ENCODE data around the gene RGS14. TPM values are rescaled to one million over a fixed set of nuclear protein-coding genes. Genes with fewer than 3 reads are reported as not detected.

Gene RGS14
- total and polyA plus RNA-seq, 2 experiments from 2014 or later: 23.5 to 37.9 TPM

DNA sequence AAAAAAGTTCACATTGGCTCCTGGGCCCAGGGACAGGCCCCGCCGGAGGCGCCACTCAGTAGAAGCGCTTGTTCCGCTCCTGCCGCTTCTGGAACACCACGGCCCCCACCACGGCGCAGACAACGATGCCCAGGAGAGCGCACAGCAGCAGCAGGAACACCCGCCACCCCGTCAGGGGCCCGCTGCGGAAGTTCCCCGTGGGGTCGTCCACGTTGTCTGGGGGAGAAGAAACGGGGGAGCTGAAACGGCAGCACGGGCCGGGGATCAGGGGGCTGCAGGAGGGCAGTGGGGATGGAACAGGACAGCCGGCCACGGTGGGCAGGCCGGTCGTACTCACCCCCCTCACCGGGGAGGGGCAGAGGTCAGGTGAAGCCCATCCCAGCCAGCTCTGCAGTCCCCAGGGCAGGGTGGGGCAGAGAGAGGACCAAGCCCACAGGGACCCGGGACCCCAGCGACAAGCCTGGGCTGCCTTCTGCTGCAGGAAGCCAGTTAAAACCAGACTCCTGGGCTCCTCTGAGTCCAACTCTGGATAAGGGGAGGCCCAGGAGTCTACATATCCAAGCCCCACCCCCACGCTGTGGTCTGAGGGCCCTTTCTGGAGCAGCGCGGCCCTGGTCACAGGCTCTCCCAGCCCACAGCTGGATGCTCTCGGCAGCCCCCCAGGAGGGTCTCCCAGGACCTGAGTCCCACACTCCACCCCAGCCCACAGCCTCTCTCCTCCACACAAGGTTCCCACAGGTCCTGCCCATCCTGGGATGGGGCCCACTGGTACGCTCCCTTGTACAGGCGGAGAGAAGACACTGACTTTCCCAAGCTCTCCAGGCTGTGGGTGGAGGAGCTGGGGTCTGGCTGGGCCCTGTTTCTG is 25.5 kb upstream of the RGS14 start:
- Histone ChIP-seq H3K4me3 (no peak overlapping the region), H3K27ac (ENCODE audit: low read depth) (no peak overlapping the region), H3K27me3 (ENCODE audit: insufficient read depth) (no peaks in the 10 kb centered on the region), H3F3A (replicated peaks; ENCODE audit: low read depth) (no peaks in the 10 kb centered on the region), H3K36me3 (ENCODE audit: insufficient read depth) (peaks cover 5% of the 10 kb centered on the region; the same call in 1 of the 2 replicates), H4K20me1 (replicated peaks; ENCODE audit: insufficient read depth) (peaks cover 3% of the 10 kb centered on the region; the same call in 1 of the 2 replicates), H3K4me1 (ENCODE audit: insufficient read depth) (no peaks in the 10 kb centered on the region; the same call in 1 of the 2 replicates), H3K9me2 (ENCODE audit: insufficient read depth) (no peaks in the 10 kb centered on the region), H2AFZ (no peak overlapping the region), H3K4me2 (no peak overlapping the region), H3K79me2 (replicated peaks; ENCODE audit: insufficient read depth) (0 out of 2 replicates have a peak, but pooled peaks cover 2% of the 10 kb centered on the region)
- TF ChIP-seq, protein P1, sequence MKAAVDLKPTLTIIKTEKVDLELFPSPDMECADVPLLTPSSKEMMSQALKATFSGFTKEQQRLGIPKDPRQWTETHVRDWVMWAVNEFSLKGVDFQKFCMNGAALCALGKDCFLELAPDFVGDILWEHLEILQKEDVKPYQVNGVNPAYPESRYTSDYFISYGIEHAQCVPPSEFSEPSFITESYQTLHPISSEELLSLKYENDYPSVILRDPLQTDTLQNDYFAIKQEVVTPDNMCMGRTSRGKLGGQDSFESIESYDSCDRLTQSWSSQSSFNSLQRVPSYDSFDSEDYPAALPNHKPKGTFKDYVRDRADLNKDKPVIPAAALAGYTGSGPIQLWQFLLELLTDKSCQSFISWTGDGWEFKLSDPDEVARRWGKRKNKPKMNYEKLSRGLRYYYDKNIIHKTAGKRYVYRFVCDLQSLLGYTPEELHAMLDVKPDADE (IDR thresholded peaks at IDR 0.05): no peak
- TF ChIP-seq JUNB (IDR thresholded peaks at IDR 0.05; ENCODE audit: unreplicated experiment): no peak
- no peak for TF ChIP-seq NANOG (IDR thresholded peaks at IDR 0.05; ENCODE audit: borderline replicate concordance)
- no peak for TF ChIP-seq ZNF114 (CRISPR knock-in tag; IDR thresholded peaks at IDR 0.05)
- TF ChIP-seq CREB1 (CRISPR knock-in tag; IDR thresholded peaks at IDR 0.05; ENCODE audit: low read depth): no peak
- TF ChIP-seq, protein P2, sequence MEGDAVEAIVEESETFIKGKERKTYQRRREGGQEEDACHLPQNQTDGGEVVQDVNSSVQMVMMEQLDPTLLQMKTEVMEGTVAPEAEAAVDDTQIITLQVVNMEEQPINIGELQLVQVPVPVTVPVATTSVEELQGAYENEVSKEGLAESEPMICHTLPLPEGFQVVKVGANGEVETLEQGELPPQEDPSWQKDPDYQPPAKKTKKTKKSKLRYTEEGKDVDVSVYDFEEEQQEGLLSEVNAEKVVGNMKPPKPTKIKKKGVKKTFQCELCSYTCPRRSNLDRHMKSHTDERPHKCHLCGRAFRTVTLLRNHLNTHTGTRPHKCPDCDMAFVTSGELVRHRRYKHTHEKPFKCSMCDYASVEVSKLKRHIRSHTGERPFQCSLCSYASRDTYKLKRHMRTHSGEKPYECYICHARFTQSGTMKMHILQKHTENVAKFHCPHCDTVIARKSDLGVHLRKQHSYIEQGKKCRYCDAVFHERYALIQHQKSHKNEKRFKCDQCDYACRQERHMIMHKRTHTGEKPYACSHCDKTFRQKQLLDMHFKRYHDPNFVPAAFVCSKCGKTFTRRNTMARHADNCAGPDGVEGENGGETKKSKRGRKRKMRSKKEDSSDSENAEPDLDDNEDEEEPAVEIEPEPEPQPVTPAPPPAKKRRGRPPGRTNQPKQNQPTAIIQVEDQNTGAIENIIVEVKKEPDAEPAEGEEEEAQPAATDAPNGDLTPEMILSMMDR (conservative IDR thresholded peaks at IDR 0.05; ENCODE audit: low read depth in 2 of 2): no peak
- no peak for TF ChIP-seq STAT1 (IDR thresholded peaks at IDR 0.05; ENCODE audit: unreplicated experiment)
- TF ChIP-seq POLR2AphosphoS5 (IDR thresholded peaks at IDR 0.05; ENCODE audit: low read depth): no peak
- no peak for TF ChIP-seq EZH2phosphoT487 (IDR thresholded peaks at IDR 0.05; ENCODE audit: unreplicated experiment)
- TF ChIP-seq ZNF331 (CRISPR knock-in tag; IDR thresholded peaks at IDR 0.05; ENCODE audit: low read depth): no peak
- H3K9me3 Mint-ChIP-seq: no peaks in the 10 kb centered on the region
- no peak for ATAC-seq
- H3K36me3 Mint-ChIP-seq (ENCODE audit: low read depth): peaks cover 51% of the 10 kb centered on the region
- DNase-seq (ENCODE audit: low spot score): no peak
- H3K27ac Mint-ChIP-seq: no peak overlapping the region
- H3K4me1 Mint-ChIP-seq: peaks cover 12% of the 10 kb centered on the region
- no peak overlapping the region for H3K4me3 Mint-ChIP-seq
- H3K27me3 Mint-ChIP-seq (ENCODE audit: insufficient read depth, low read depth, poor library complexity): peaks cover 10% of the 10 kb centered on the region

DNA sequence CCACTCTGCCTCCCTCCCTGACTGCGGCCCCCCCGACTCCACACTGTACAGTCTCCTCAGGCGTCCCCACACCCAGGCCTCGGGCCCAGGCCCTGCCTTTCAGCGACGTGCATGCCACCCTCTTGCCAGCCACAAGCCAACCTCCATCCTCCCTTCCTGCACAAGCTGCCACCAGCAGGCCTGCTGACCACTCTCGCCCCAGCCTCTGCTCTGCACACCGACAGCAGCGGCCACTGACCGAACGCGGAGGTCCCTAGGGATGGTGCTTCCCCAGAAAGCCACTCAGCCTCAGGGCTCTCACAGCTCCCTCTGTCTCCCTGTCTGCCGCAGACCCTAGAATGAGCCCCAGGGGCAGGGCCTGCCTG is 24.8 kb upstream of the RGS14 start:
- Mint-ChIP-seq H3K4me3 (no peak overlapping the region), H3K27ac (no peak overlapping the region), H3K36me3 (ENCODE audit: low read depth) (peaks cover 56% of the 10 kb centered on the region), H3K9me3 (no peaks in the 10 kb centered on the region), H3K4me1 (peaks cover 14% of the 10 kb centered on the region), H3K27me3 (ENCODE audit: insufficient read depth, low read depth, poor library complexity) (peaks cover 10% of the 10 kb centered on the region)
- Histone ChIP-seq H3K36me3 (ENCODE audit: insufficient read depth) (peaks cover 5% of the 10 kb centered on the region; the same call in 1 of the 2 replicates), H2AFZ (no peak overlapping the region), H3K9me2 (ENCODE audit: insufficient read depth) (no peaks in the 10 kb centered on the region), H3K4me1 (ENCODE audit: insufficient read depth) (no peaks in the 10 kb centered on the region), H3K4me3 (no peak overlapping the region), H4K20me1 (replicated peaks; ENCODE audit: insufficient read depth) (peaks cover 3% of the 10 kb centered on the region; the same call in 1 of the 2 replicates), H3K27me3 (ENCODE audit: insufficient read depth) (no peaks in the 10 kb centered on the region), H3K4me2 (no peak overlapping the region), H3K27ac (ENCODE audit: low read depth) (no peak overlapping the region), H3F3A (replicated peaks; ENCODE audit: low read depth) (no peaks in the 10 kb centered on the region), H3K79me2 (replicated peaks; ENCODE audit: insufficient read depth) (no peaks in the 10 kb centered on the region)
- DNase-seq (ENCODE audit: low spot score) (no peak), ATAC-seq (no peak)
- TF ChIP-seq, protein P3, sequence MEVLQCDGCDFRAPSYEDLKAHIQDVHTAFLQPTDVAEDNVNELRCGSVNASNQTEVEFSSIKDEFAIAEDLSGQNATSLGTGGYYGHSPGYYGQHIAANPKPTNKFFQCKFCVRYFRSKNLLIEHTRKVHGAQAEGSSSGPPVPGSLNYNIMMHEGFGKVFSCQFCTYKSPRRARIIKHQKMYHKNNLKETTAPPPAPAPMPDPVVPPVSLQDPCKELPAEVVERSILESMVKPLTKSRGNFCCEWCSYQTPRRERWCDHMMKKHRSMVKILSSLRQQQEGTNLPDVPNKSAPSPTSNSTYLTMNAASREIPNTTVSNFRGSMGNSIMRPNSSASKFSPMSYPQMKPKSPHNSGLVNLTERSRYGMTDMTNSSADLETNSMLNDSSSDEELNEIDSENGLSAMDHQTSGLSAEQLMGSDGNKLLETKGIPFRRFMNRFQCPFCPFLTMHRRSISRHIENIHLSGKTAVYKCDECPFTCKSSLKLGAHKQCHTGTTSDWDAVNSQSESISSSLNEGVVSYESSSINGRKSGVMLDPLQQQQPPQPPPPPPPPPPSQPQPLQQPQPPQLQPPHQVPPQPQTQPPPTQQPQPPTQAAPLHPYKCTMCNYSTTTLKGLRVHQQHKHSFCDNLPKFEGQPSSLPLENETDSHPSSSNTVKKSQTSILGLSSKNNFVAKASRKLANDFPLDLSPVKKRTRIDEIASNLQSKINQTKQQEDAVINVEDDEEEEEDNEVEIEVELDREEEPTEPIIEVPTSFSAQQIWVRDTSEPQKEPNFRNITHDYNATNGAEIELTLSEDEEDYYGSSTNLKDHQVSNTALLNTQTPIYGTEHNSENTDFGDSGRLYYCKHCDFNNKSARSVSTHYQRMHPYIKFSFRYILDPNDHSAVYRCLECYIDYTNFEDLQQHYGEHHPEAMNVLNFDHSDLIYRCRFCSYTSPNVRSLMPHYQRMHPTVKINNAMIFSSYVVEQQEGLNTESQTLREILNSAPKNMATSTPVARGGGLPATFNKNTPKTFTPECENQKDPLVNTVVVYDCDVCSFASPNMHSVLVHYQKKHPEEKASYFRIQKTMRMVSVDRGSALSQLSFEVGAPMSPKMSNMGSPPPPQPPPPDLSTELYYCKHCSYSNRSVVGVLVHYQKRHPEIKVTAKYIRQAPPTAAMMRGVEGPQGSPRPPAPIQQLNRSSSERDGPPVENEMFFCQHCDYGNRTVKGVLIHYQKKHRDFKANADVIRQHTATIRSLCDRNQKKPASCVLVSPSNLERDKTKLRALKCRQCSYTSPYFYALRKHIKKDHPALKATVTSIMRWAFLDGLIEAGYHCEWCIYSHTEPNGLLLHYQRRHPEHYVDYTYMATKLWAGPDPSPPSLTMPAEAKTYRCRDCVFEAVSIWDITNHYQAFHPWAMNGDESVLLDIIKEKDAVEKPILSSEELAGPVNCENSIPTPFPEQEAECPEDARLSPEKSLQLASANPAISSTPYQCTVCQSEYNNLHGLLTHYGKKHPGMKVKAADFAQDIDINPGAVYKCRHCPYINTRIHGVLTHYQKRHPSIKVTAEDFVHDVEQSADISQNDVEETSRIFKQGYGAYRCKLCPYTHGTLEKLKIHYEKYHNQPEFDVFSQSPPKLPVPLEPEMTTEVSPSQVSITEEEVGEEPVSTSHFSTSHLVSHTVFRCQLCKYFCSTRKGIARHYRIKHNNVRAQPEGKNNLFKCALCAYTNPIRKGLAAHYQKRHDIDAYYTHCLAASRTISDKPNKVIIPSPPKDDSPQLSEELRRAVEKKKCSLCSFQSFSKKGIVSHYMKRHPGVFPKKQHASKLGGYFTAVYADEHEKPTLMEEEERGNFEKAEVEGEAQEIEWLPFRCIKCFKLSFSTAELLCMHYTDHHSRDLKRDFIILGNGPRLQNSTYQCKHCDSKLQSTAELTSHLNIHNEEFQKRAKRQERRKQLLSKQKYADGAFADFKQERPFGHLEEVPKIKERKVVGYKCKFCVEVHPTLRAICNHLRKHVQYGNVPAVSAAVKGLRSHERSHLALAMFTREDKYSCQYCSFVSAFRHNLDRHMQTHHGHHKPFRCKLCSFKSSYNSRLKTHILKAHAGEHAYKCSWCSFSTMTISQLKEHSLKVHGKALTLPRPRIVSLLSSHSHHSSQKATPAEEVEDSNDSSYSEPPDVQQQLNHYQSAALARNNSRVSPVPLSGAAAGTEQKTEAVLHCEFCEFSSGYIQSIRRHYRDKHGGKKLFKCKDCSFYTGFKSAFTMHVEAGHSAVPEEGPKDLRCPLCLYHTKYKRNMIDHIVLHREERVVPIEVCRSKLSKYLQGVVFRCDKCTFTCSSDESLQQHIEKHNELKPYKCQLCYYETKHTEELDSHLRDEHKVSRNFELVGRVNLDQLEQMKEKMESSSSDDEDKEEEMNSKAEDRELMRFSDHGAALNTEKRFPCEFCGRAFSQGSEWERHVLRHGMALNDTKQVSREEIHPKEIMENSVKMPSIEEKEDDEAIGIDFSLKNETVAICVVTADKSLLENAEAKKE (CRISPR knock-in tag; IDR thresholded peaks at IDR 0.05): no peak
- TF ChIP-seq STAT1 (IDR thresholded peaks at IDR 0.05; ENCODE audit: unreplicated experiment) (no peak), POLR2AphosphoS5 (IDR thresholded peaks at IDR 0.05; ENCODE audit: low read depth) (no peak)

Measured in GM23338 (cell line).